IMR-90 (cell line): ENCODE data around the gene INPP5A. TPM values are rescaled to one million over a fixed set of nuclear protein-coding genes. Genes with fewer than 3 reads are reported as not detected.

Experiments used
- ATAC-seq: fragments of 200-7000 bp; cut with Tn5 transposase; 2 replicates; pipeline ENCODE4 v1.9.1; 2020; ENCODE audit warnings: low read depth, mild to moderate bottlenecking, moderate library complexity
- BruUV-seq: library from RNA; stranded (reverse); fragments of 400-500 nt; replicated peaks from 2 replicates; lab custom pipeline; 2021; lab: Mats Ljungman, UMichigan
- CTCF ChIA-PET: fragments of 300-600 bp; formaldehyde crosslinking; extraction: SDS; loops from one replicate; lab custom pipeline; 2021; ENCODE audit warnings: antibody characterized with exemption; lab: Yijun Ruan, JAX
- POLR2A ChIA-PET: fragments of 300-600 bp; sonication (Branson Sonifier 250); formaldehyde crosslinking; loops from one replicate; lab custom pipeline; 2022; ENCODE audit warnings: antibody characterized with exemption; ENCODE audit not compliant: unreplicated experiment; lab: Charles Lee
- DNase-seq: peaks from one replicate; pipeline ENCODE4 v3.0.0; 2013
- H2AFZ ChIP-seq: replicated peaks from 2 replicates; pipeline ENCODE3; 2013; ENCODE audit warnings: low read length, mild to moderate bottlenecking; ENCODE audit not compliant: poor library complexity
- H2AK5ac ChIP-seq: 2 replicates; pipeline ENCODE4 v1.6.1; 2013; ENCODE audit warnings: low read depth, low read length, inconsistent platforms
- H2AK9ac ChIP-seq: replicated peaks from 2 replicates; pipeline ENCODE3; 2013; ENCODE audit warnings: mild to moderate bottlenecking, low read depth, low read length, moderate library complexity; ENCODE audit not compliant: poor library complexity
- H2BK120ac ChIP-seq: 2 replicates; pipeline ENCODE4 v1.6.1; 2013; ENCODE audit warnings: low read depth, low read length, inconsistent platforms
- H2BK15ac ChIP-seq: 3 replicates; pipeline ENCODE4 v1.6.1; 2013; ENCODE audit warnings: low read depth, low read length, inconsistent platforms
- H2BK20ac ChIP-seq: 2 replicates; pipeline ENCODE4 v1.6.1; 2013; ENCODE audit warnings: low read depth, mild to moderate bottlenecking, inconsistent platforms, low read length, moderate library complexity
- H2BK5ac ChIP-seq: 2 replicates; pipeline ENCODE4 v1.6.1; 2013; ENCODE audit warnings: mild to moderate bottlenecking, low read depth, low read length, inconsistent platforms; ENCODE audit not compliant: poor library complexity, severe bottlenecking
- H3K14ac ChIP-seq: replicated peaks from 2 replicates; pipeline ENCODE4 v1.6.1; 2013; ENCODE audit warnings: low read depth, low read length, inconsistent platforms
- H3K18ac ChIP-seq: 2 replicates; pipeline ENCODE4 v1.6.1; 2013; ENCODE audit warnings: low read depth, low read length, control low read depth
- H3K23ac ChIP-seq: 2 replicates; pipeline ENCODE4 v1.6.1; 2013; ENCODE audit warnings: low read depth, low read length, inconsistent platforms
- H3K27ac ChIP-seq: 2 replicates; pipeline ENCODE4 v1.5.1; 2013; ENCODE audit warnings: mild to moderate bottlenecking, control low read depth, low read length; ENCODE audit not compliant: insufficient read depth
- H3K27me3 ChIP-seq: 2 replicates; pipeline ENCODE4 v1.6.1; 2013; ENCODE audit warnings: low read length; ENCODE audit not compliant: control insufficient read depth, insufficient read depth
- H3K36me3 ChIP-seq: 2 replicates; pipeline ENCODE4 v1.6.1; 2013; ENCODE audit warnings: low read length, mixed read lengths; ENCODE audit not compliant: control insufficient read depth, insufficient read depth
- H3K4ac ChIP-seq: 2 replicates; pipeline ENCODE4 v1.6.1; 2013; ENCODE audit warnings: low read depth, low read length, inconsistent platforms
- H3K4me1 ChIP-seq: 2 replicates; pipeline ENCODE4 v1.6.1; 2013; ENCODE audit warnings: low read length, mixed read lengths; ENCODE audit not compliant: control insufficient read depth, insufficient read depth
- H3K4me2 ChIP-seq: 2 replicates; pipeline ENCODE4 v1.6.1; 2013; ENCODE audit warnings: low read depth, mild to moderate bottlenecking, control low read depth, low read length, moderate library complexity
- H3K4me3 ChIP-seq: 2 replicates; pipeline ENCODE4 v1.5.1; 2013; ENCODE audit warnings: low read depth, mild to moderate bottlenecking, control low read depth, low read length, moderate library complexity; ENCODE audit not compliant: insufficient read depth
- H3K56ac ChIP-seq: 2 replicates; pipeline ENCODE4 v1.6.1; 2013; ENCODE audit warnings: low read length, inconsistent platforms; ENCODE audit not compliant: insufficient read depth; ENCODE audit errors: extremely low read depth
- H3K79me1 ChIP-seq, 2 experiments: 2 replicates each; pipeline ENCODE4 v1.6.1; 2013; ENCODE audit warnings: low read length in 2 of 2, inconsistent platforms in 1 of 2, low read depth in 1 of 2
- H3K9ac ChIP-seq: 2 replicates; pipeline ENCODE4 v1.6.1; 2013; ENCODE audit warnings: low read depth, low read length, control low read depth
- H3K9me1 ChIP-seq: 2 replicates; pipeline ENCODE4 v1.6.1; 2013; ENCODE audit warnings: low read length, inconsistent platforms; ENCODE audit not compliant: insufficient read depth
- H3K9me3 ChIP-seq: 2 replicates; pipeline ENCODE4 v1.6.1; 2013; ENCODE audit warnings: low read length; ENCODE audit not compliant: control insufficient read depth, insufficient read depth
- H4K20me1 ChIP-seq: 2 replicates; pipeline ENCODE4 v1.6.1; 2013; ENCODE audit warnings: low read length, inconsistent platforms; ENCODE audit not compliant: insufficient read depth
- H4K5ac ChIP-seq: 2 replicates; pipeline ENCODE4 v1.6.1; 2013; ENCODE audit warnings: mild to moderate bottlenecking, low read depth, low read length, control low read depth
- H4K8ac ChIP-seq, 2 experiments: 2 replicates each; pipeline ENCODE4 v1.6.1; 2013; ENCODE audit warnings: low read depth in 2 of 2, low read length in 2 of 2, control low read depth in 1 of 2, inconsistent platforms in 1 of 2
- H4K91ac ChIP-seq: 2 replicates; pipeline ENCODE4 v1.6.1; 2013; ENCODE audit warnings: low read depth, low read length, inconsistent platforms; ENCODE audit not compliant: insufficient read depth
- BHLHE40 ChIP-seq: fragments of 150-350 bp; IDR thresholded peaks from 2 replicates; pipeline ENCODE4 v1.6.1; 2016; ENCODE audit warnings: mild to moderate bottlenecking, low read depth, low read length
- CEBPB ChIP-seq: IDR thresholded peaks from 2 replicates; pipeline ENCODE4 v1.6.1; 2012; ENCODE audit warnings: low read depth, low read length, improper control_type of control experiment
- CHD1 ChIP-seq: IDR thresholded peaks from 2 replicates; pipeline ENCODE4 v1.6.1; 2012; ENCODE audit warnings: low read depth, low read length, improper control_type of control experiment
- FOS ChIP-seq: fragments of 150-350 bp; IDR thresholded peaks from 2 replicates; pipeline ENCODE4 v1.6.1; 2016; ENCODE audit warnings: low read depth, low read length
- MAFK ChIP-seq: IDR thresholded peaks from 2 replicates; pipeline ENCODE4 v1.6.1; 2012; ENCODE audit warnings: low read depth, low read length, improper control_type of control experiment
- MXI1 ChIP-seq: IDR thresholded peaks from 2 replicates; pipeline ENCODE4 v1.6.1; 2012; ENCODE audit warnings: low read depth, mild to moderate bottlenecking, low read length, moderate library complexity, borderline replicate concordance
- NFE2L2 ChIP-seq: fragments of 150-350 bp; IDR thresholded peaks from 2 replicates; pipeline ENCODE4 v1.6.1; 2016; ENCODE audit warnings: low read depth, mild to moderate bottlenecking, low read length
- POLR2A ChIP-seq: IDR thresholded peaks from 2 replicates; pipeline ENCODE4 v1.6.1; 2012; ENCODE audit warnings: mild to moderate bottlenecking, low read depth, low read length
- RAD21 ChIP-seq: IDR thresholded peaks from 2 replicates; pipeline ENCODE4 v1.6.1; 2012; ENCODE audit warnings: low read length, improper control_type of control experiment
- RCOR1 ChIP-seq: IDR thresholded peaks from 2 replicates; pipeline ENCODE4 v1.6.1; 2012; ENCODE audit warnings: mild to moderate bottlenecking, low read length, improper control_type of control experiment; ENCODE audit not compliant: insufficient replicate concordance
- RFX5 ChIP-seq: IDR thresholded peaks from 2 replicates; pipeline ENCODE4 v1.8.0; 2012; ENCODE audit warnings: low read depth, mild to moderate bottlenecking, low read length, moderate library complexity
- SMC3 ChIP-seq: fragments of 150-350 bp; IDR thresholded peaks from 2 replicates; pipeline ENCODE4 v1.6.1; 2016; ENCODE audit warnings: low read depth, mild to moderate bottlenecking, antibody characterized with exemption, low read length, moderate library complexity
- WGBS, 2 experiments: methylation state at CpG; one replicate each; pipeline versions ENCODE4 v1.1.5 to v1.1.7; 2013; ENCODE audit warnings: missing lambda C conversion rate in 2 of 2; ENCODE audit not compliant: insufficient read length in 1 of 2; ENCODE audit errors: extremely low coverage in 2 of 2; 5-methylcytosine and 5-hydroxymethylcytosine counted together
- dilution Hi-C: fragments of 300-500 bp; cut with HindIII; formaldehyde crosslinking; loops from one replicate; pipeline ENCODE4 v1.14.3; 2018; ENCODE audit warnings: low sequenced_read_pairs; ENCODE audit not compliant: unreplicated experiment
- in situ Hi-C: fragments of 300-500 bp; cut with MboI; formaldehyde crosslinking; loops from 3 replicates; pipeline ENCODE4 v1.14.3; 2019; ENCODE audit warnings: low sequenced_read_pairs, inconsistent platforms, mixed read lengths
- intact Hi-C: fragments of 100-400 bp; cut with micrococcal nuclease; formaldehyde crosslinking; loops from 2 replicates; pipeline ENCODE4 v1.10.0; 2022
- polyA plus RNA-seq, 3 experiments: library from polyadenylated mRNA; depleted of rRNA; stranded (reverse); fragments of >200 nt; gene quantifications; 2 replicates each; pipeline ENCODE4 v1.2.3, GENCODE V29; 2012; ENCODE audit warnings: low replicate concordance in 1 of 3
- total RNA-seq: library from RNA; depleted of rRNA; stranded (reverse); fragments of >200 nt; gene quantifications from 2 replicates; pipeline ENCODE4 v1.2.3, GENCODE V29; 2012
- TF ChIP-seq, protein P1 (sequence below): fragments of 150-350 bp; IDR thresholded peaks from 2 replicates; pipeline ENCODE4 v1.6.1; 2017; ENCODE audit warnings: mild to moderate bottlenecking, antibody characterized with exemption, low read length, low read depth
- TF ChIP-seq, protein P2 (sequence below): fragments of 150-350 bp; IDR thresholded peaks from 2 replicates; pipeline ENCODE4 v1.6.1; 2016; ENCODE audit warnings: low read depth, mild to moderate bottlenecking, low read length, moderate library complexity, borderline replicate concordance
- TF ChIP-seq, protein P3 (sequence below): conservative IDR thresholded peaks from 2 replicates; pipeline ENCODE4 v1.5.1; 2012; ENCODE audit warnings: mild to moderate bottlenecking, low read depth, low read length, improper control_type of control experiment

Gene INPP5A
- total and polyA plus RNA-seq, 2 of the 4 experiments (the other 2 are of a cell fraction), result 21.4 to 36.7 TPM

DNA sequence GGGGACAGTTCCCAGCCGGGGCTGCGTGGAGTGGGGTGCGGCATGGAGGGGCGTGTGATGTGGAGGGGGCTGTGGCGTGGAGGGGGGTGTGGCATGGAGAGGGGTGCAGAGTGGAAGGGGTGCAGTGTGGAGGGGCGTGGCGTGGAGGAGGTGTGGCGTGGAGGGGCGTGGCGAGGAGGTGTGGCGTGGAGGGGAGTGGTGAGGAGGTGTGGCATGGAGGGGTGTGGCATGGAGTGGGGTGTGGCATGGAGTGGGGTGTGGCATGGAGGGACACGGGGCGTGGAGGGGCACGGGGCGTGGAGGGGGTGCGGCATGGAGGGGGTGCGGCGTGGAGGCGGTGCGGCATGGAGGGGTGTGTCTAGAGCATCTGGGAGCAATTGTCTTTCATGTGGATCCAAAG is 214.8 kb downstream of the INPP5A start:
- in situ Hi-C loops, result no loop called here
- POLR2A ChIA-PET, result no interaction called here
- Histone ChIP-seq H4K5ac (no peak overlapping the region), H3K9me3 (no peaks in the 10 kb centered on the region; the same call in 1 of the 2 replicates), H3K14ac (no peak overlapping the region), H3K36me3 (peaks cover 14% of the 10 kb centered on the region), H3K4me1 (no peaks in the 10 kb centered on the region), H3K4me3 (no peak overlapping the region), H3K4me2 (no peak overlapping the region), H2AFZ (no peak overlapping the region), H2BK20ac (no peak overlapping the region), H3K9me1 (peaks cover 11% of the 10 kb centered on the region), H3K27ac (no peak overlapping the region), H2AK5ac (no peak overlapping the region), H3K23ac (no peak overlapping the region), H2AK9ac (no peak overlapping the region), H2BK15ac (no peak overlapping the region), H3K18ac (no peak overlapping the region), H2BK120ac (no peak overlapping the region), H3K9ac (no peak overlapping the region), H3K27me3 (no peaks in the 10 kb centered on the region), H3K56ac (no peak overlapping the region), H3K4ac (no peak overlapping the region), H4K8ac (no peak overlapping the region), H4K20me1 (no peaks in the 10 kb centered on the region), H3K79me1 (0 out of 4 replicates have a peak, but pooled peaks cover 0 to 4% of the 10 kb centered on the region in 2 experiments), H2BK5ac (no peak overlapping the region), H4K91ac (no peak overlapping the region)
- CTCF ChIA-PET, result no interaction called here
- BruUV-seq, result no TSS peak
- 93% methylated on average over 4 of the region's 20 CpGs; no CpG with 5 or more reads in 1 of the 2 experiments for WGBS, 2 experiments
- intact Hi-C loops, result no loop called here
- ATAC-seq, result no peak
- dilution Hi-C loops, result no loop called here
- DNase-seq, result no peak
- TF ChIP-seq, protein P1, sequence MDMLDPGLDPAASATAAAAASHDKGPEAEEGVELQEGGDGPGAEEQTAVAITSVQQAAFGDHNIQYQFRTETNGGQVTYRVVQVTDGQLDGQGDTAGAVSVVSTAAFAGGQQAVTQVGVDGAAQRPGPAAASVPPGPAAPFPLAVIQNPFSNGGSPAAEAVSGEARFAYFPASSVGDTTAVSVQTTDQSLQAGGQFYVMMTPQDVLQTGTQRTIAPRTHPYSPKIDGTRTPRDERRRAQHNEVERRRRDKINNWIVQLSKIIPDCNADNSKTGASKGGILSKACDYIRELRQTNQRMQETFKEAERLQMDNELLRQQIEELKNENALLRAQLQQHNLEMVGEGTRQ, result no peak
- no peak for TF ChIP-seq BHLHE40
- no peak for TF ChIP-seq RFX5
- TF ChIP-seq MAFK, result no peak
- TF ChIP-seq, protein P2, sequence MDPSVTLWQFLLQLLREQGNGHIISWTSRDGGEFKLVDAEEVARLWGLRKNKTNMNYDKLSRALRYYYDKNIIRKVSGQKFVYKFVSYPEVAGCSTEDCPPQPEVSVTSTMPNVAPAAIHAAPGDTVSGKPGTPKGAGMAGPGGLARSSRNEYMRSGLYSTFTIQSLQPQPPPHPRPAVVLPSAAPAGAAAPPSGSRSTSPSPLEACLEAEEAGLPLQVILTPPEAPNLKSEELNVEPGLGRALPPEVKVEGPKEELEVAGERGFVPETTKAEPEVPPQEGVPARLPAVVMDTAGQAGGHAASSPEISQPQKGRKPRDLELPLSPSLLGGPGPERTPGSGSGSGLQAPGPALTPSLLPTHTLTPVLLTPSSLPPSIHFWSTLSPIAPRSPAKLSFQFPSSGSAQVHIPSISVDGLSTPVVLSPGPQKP, result no peak
- TF ChIP-seq NFE2L2, result no peak
- no peak for TF ChIP-seq RAD21
- TF ChIP-seq, protein P3, sequence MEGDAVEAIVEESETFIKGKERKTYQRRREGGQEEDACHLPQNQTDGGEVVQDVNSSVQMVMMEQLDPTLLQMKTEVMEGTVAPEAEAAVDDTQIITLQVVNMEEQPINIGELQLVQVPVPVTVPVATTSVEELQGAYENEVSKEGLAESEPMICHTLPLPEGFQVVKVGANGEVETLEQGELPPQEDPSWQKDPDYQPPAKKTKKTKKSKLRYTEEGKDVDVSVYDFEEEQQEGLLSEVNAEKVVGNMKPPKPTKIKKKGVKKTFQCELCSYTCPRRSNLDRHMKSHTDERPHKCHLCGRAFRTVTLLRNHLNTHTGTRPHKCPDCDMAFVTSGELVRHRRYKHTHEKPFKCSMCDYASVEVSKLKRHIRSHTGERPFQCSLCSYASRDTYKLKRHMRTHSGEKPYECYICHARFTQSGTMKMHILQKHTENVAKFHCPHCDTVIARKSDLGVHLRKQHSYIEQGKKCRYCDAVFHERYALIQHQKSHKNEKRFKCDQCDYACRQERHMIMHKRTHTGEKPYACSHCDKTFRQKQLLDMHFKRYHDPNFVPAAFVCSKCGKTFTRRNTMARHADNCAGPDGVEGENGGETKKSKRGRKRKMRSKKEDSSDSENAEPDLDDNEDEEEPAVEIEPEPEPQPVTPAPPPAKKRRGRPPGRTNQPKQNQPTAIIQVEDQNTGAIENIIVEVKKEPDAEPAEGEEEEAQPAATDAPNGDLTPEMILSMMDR, result no peak
- TF ChIP-seq RCOR1, result no peak
- TF ChIP-seq FOS, result no peak
- TF ChIP-seq POLR2A, result no peak
- no peak for TF ChIP-seq MXI1
- no peak for TF ChIP-seq SMC3
- no peak for TF ChIP-seq CHD1
- TF ChIP-seq CEBPB, result no peak
